ENCODE data around the gene BATF3.

- TF ChIP-seq CTCF (IDR thresholded peaks at IDR 0.05; ENCODE audit: borderline replicate concordance, extremely low read depth, low read length, poor library complexity, severe bottlenecking) (no peak), EZH2 (IDR thresholded peaks at IDR 0.05; ENCODE audit: borderline replicate concordance, low read depth, low read length, severe bottlenecking) (no peak)
These were observed 15.6 kb downstream of the BATF3 start for GRCh38 chr1:212684076-212684475.

Data from DND-41 (cell line).